ENCODE measurements around the gene SKI.

DNA sequence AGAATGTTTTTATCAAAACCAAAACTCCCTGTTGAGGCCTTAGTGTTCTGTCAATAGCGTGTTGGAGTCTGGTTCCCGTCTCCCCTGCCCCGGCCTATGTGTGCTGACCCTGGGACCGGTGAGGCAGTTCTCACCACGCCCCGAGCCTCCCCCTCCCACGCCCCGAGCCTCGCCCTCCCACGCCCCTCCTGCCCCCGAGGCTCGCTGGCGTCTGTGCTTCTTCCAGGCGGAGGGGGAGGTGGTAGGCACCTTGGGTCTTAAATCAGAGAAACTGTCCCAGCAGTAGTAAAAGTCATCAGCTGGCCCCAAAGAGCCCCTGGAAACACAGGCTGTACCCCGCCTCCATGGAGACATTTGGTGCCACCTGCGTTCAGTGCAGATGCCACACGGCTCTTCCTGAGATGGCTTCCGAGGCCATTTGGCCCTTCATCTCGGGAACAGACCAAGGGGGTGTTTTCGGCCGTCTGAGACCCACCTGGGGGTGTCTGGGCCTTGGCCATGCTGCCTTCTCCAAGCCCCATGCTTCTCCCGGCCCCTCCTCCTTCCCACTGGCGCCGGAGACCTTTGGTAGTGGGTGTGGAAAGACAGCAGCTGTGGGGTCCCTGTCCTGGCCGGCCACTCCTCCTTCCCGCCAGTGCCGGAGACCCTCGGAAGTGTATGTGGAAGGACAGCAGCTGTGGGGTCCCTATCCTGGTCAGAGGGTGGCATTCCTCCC lies 44.7 kb downstream of the SKI start:
- TF ChIP-seq, protein P1, sequence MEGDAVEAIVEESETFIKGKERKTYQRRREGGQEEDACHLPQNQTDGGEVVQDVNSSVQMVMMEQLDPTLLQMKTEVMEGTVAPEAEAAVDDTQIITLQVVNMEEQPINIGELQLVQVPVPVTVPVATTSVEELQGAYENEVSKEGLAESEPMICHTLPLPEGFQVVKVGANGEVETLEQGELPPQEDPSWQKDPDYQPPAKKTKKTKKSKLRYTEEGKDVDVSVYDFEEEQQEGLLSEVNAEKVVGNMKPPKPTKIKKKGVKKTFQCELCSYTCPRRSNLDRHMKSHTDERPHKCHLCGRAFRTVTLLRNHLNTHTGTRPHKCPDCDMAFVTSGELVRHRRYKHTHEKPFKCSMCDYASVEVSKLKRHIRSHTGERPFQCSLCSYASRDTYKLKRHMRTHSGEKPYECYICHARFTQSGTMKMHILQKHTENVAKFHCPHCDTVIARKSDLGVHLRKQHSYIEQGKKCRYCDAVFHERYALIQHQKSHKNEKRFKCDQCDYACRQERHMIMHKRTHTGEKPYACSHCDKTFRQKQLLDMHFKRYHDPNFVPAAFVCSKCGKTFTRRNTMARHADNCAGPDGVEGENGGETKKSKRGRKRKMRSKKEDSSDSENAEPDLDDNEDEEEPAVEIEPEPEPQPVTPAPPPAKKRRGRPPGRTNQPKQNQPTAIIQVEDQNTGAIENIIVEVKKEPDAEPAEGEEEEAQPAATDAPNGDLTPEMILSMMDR (IDR thresholded peaks at IDR 0.05; ENCODE audit: poor library complexity), result no peak
- no peak for TF ChIP-seq EZH2phosphoT487 (IDR thresholded peaks at IDR 0.05; ENCODE audit: low read depth, severe bottlenecking, unreplicated experiment)
